PFSK-1 (cell line): Measurements from ENCODE around the gene DIPK1B.

Source experiments
- POLR2AphosphoS5 ChIP-seq: IDR thresholded peaks from 2 replicates; pipeline ENCODE4 v1.6.1; 2012; ENCODE audit warnings: low read depth, mild to moderate bottlenecking, control low read depth, low read length, moderate library complexity
- TAF1 ChIP-seq: IDR thresholded peaks from 2 replicates; pipeline ENCODE4 v1.6.1; 2012; ENCODE audit warnings: low read length, control low read depth, borderline replicate concordance; ENCODE audit not compliant: insufficient read depth

DNA sequence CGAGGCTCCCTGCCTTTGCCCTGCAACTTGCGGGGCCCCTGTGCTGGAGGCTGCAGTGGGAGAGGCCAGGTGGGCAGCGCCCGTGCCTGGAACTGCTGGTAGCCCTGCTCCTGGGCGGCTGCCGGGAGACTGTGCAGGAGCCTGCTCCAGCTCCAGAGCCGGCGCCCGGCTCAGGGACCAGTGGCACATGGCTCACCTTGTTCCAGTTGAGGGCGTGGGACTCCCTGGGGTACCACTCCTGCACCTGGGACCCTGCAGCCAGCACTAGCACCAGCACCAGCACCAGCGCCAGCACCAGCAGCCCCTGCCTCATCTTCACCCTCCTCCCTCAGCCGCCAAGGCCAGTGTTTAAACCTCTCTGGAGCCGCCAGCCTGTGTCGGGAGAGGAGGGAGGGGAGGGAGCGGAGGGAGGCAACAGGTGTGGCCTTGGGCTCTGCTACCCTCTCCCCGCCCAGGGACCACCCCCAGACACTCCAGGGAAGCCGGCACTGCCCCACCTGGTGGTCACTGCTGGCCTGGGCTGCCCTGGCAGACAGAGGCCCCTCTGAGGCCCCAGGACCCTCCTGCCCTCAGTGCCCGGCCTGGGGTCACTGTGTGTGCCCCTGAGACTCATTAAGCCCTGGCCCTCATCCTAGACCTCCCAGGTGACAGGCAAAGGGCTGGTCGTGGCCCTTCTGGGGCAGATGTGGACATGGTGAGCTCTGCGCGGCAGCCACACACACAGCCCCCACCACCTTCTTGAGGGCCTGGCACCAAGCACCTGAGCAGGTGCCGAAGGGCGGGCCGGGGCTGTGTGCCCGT is 30.4 kb downstream of the DIPK1B start, which contains the start of gene LCN10:
- no peak for TF ChIP-seq TAF1
- TF ChIP-seq POLR2AphosphoS5, result no peak
